DMS53 treated with DMSO at 0.1 percent for 48 hours (cell line): ENCODE results near the gene LRP1-AS.
A peak's percentile ranks its signal among the peaks of the same experiment; 100 is the strongest.

ENCODE experiments used
- DNase-seq: peaks from one replicate; lab custom pipeline; 2025; ENCODE audit not compliant: unreplicated experiment; lab: John Stamatoyannopoulos, UW

Gene LRP1-AS

GRCh38 chr12:57101892-57102695 lies 45.3 kb downstream of the LRP1-AS start:
- peak; percentile 81 for DNase-seq

DNA sequence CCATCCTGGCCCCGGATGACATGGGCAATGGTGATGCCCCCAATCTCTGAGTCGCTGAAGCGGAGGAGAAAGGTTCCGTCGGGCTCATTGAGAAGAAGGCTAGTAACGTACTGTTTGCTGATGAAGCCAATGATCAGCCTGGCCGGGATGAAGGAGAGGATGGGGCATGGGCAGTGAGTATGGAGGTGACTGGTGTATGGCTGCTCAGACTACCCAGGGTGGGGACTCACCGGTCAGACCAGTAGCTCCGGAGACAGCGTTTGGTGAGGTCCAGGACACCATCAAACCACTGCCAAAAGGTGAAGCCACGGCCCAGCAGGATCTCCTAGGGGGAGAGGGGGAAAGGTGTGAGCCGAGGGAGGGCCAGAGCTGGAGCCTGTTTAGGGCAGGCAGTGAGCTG lies 47.7 kb downstream of the LRP1-AS start:
- no peak for DNase-seq

- DNase-seq: no peak
Observed at GRCh38 chr12:57099047-57099714, 48.2 kb downstream of the LRP1-AS start.

DNA sequence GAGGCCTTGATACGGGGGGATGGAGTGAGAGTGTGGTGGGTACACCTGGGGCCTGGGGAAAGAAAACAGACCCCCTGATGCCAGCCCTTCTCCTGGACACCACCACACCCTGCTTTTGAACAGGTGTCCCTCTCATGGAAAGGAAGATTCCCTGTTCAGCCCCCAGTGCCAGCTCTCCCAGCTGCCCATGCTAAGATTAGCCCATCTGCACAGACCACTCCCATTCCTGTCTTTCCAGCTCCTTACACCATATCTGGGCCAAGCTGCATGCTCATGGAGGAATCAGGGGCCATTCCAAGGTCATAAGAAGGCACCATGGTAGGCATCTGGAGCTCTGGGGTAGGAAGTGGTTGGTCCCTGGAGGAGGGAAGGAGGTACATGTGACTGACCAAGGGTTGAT lies 48.9 kb downstream of the LRP1-AS start:
- DNase-seq: no peak

- no peak for DNase-seq
Observed at GRCh38 chr12:57097554-57097835, 49.9 kb downstream of the LRP1-AS start.

DNA sequence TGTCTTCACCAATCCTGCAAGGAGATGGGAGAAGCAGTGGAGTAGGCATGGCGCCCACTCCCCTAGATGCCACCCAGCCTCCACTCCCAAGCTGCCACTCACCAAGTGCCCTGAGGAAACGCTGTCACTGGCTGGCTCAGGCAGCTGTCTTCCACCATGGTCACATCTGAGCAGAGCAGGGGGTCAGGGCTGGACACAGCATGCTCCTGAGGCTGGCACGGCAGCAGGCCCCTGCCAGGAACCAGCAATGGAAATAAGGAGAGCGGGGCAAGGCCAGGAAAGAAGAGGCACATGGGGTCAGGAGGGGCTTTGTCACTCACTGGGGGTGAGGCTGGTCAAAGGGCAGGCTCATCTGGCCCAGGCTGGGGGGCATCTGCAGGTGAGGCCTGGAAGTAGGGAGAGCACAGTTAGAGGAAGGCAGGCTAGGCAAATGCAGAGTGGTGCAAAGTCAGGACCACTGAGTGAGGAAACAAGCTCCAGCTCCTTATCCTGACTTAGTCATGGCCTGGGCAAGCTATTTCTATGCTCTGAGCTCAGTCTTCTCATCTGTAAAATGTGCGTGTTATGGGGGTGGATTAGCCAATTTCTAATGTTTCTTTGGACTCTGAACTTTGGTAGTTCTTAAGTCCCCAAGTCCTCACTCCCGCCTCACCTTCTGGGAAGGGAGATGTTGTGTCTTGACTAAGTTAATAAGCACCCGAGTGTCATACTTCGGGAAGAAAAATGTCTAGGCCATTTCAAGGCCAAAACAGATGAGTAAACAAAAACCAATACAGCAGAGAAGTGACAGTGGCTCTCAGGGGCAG lies 50.5 kb downstream of the LRP1-AS start:
- no peak for DNase-seq

DNA sequence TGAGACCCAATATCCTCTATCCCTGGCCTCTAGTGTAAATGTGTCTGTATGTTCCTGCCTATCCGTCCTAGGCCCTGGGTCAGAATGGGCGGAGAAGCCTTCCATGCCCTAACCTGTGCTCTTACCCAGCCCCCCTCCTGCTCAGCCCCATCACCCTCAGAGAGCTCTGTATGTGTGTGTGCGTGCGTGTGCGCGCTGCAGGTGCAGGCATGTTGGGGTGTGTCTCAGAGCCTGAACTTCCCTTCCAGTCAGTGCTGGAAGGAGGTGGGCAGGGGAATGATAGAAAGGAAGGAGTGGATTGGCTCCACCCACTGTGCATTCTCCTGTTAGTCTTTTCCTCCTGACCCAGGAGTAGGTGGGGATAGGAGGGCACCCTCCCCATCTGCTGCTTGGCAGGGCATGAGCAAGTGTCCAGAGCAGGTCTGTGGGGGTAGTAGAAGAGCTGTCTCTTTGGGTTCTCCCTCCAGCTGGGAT lies 51.3 kb downstream of the LRP1-AS start:
- no peak for DNase-seq

DNA sequence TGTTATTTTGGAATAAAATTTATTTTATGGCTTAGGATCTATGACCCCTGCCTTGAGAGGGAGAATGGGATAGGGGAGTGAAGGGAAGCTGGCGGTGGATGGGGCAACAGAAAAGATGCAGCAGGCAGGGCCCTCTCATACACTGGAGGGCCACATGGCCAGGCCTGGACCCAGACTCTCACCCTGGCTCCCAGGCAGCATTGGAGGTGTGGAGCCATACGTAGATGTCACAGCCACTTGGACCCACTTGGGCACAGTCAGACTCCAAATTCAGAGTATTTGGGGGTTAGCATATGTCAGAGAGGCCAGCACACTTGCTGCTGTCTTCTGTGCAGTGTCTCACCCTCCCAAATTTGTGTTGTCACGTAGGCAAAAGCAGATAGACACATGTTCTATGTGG lies 52.0 kb downstream of the LRP1-AS start:
- DNase-seq: no peak
